ENCODE data around the gene ROCK2. TPM values are rescaled to one million over a fixed set of nuclear protein-coding genes. Genes with fewer than 3 reads are reported as not detected.

The ROCK2 gene
- total and polyA plus RNA-seq, 7 donors: 12.1 to 84.4 (median 60.8) TPM

GRCh38 chr2:11250400-11251196, 93.8 kb downstream of the ROCK2 start:
- Histone ChIP-seq H3K9me3 (no peaks in the 10 kb centered on the region), H3K36me3 (ENCODE audit: insufficient read depth in 1 of 2, low read depth in 1 of 2) (peaks cover 0 to 21% of the 10 kb centered on the region in 2 donors), H3K4me3 (no peak overlapping the region), H3K27me3 (ENCODE audit: insufficient read depth in 3 of 3, low read length in 2 of 3) (no peaks in the 10 kb centered on the region), H3K27ac (no peak overlapping the region), H3K4me1 (peaks cover 22% of the 10 kb centered on the region)
- no peak for TF ChIP-seq CTCF (IDR thresholded peaks at IDR 0.05)
- DNase-seq: no peak
- WGBS, 3 donors: 73 to 85% (median 76%) methylated on average over 4 of the region's 4 CpGs
- peak in 2 of 4 donors; percentile 24 to 30 for ATAC-seq
- intact Hi-C loops (cut with DNase I): no loop called here

- Histone ChIP-seq H3K27me3 (ENCODE audit: insufficient read depth in 3 of 3, low read length in 2 of 3) (no peaks in the 10 kb centered on the region), H3K9me3 (no peaks in the 10 kb centered on the region), H3K36me3 (ENCODE audit: insufficient read depth in 1 of 2, low read depth in 1 of 2) (peaks cover 5 to 21% of the 10 kb centered on the region in 2 donors), H3K27ac (no peak overlapping the region), H3K4me3 (no peak overlapping the region), H3K4me1 (peaks cover 6% of the 10 kb centered on the region)
- 91 to 98% (median 93%) methylated on average over 1 of the region's 1 CpG for WGBS, 3 donors
- DNase-seq (no peak), ATAC-seq (no peak)
- TF ChIP-seq CTCF (IDR thresholded peaks at IDR 0.05): no peak
- intact Hi-C loops (cut with DNase I): no loop called here
Measured at GRCh38 chr2:11245322-11245721, 99.1 kb downstream of the ROCK2 start.

GRCh38 chr2:11244091-11244826, 100.2 kb downstream of the ROCK2 start:
- Histone ChIP-seq H3K4me3 (no peak overlapping the region), H3K4me1 (peaks cover 8% of the 10 kb centered on the region), H3K27me3 (ENCODE audit: insufficient read depth in 3 of 3, low read length in 2 of 3) (no peaks in the 10 kb centered on the region), H3K27ac (no peak overlapping the region), H3K36me3 (ENCODE audit: insufficient read depth in 1 of 2, low read depth in 1 of 2) (peaks cover 5 to 19% of the 10 kb centered on the region in 2 donors), H3K9me3 (no peaks in the 10 kb centered on the region)
- TF ChIP-seq CTCF (IDR thresholded peaks at IDR 0.05): no peak
- intact Hi-C loops (cut with DNase I): no loop called here
- 100% methylated on average over 1 of the region's 1 CpG for WGBS, 3 donors
- DNase-seq: no peak
- ATAC-seq: no peak

GRCh38 chr2:11243512-11243911, 100.9 kb downstream of the ROCK2 start:
- intact Hi-C loops (cut with DNase I): no loop called here
- peaks cover 13% of the 10 kb centered on the region for H3K4me1 ChIP-seq
- DNase-seq (no peak), ATAC-seq (no peak)
- H3K4me3 ChIP-seq: no peak overlapping the region
- peaks cover 5 to 13% of the 10 kb centered on the region in 2 donors for H3K36me3 ChIP-seq (ENCODE audit: insufficient read depth in 1 of 2, low read depth in 1 of 2)
- WGBS, 3 donors: 58 to 83% (median 67%) methylated on average over 1 of the region's 1 CpG
- no peaks in the 10 kb centered on the region for H3K27me3 ChIP-seq (ENCODE audit: insufficient read depth in 3 of 3, low read length in 2 of 3)
- no peaks in the 10 kb centered on the region for H3K9me3 ChIP-seq
- H3K27ac ChIP-seq: no peak overlapping the region
- TF ChIP-seq CTCF (IDR thresholded peaks at IDR 0.05): no peak
